Measurements from ENCODE around the gene MGAT4B.

The MGAT4B gene

GRCh38 chr5:179767496-179768100 is 39.1 kb downstream of the MGAT4B start:
- DNase-seq: no peak

GRCh38 chr5:179766726-179767455 is 39.8 kb downstream of the MGAT4B start:
- no peak for DNase-seq

GRCh38 chr5:179766021-179766725 is 40.5 kb downstream of the MGAT4B start:
- DNase-seq: no peak

GRCh38 chr5:179765400-179765799 is 41.3 kb downstream of the MGAT4B start:
- DNase-seq: no peak

- DNase-seq: no peak
These were observed 42.6 kb downstream of the MGAT4B start for GRCh38 chr5:179764056-179764455.

- no peak for DNase-seq
These were observed 43.3 kb downstream of the MGAT4B start for GRCh38 chr5:179763215-179763945.

- no peak for DNase-seq
These were observed 43.9 kb downstream of the MGAT4B start for GRCh38 chr5:179762781-179763176.

GRCh38 chr5:179762079-179762780 is 44.4 kb downstream of the MGAT4B start:
- no peak for DNase-seq

- DNase-seq: no peak
These were observed 46.8 kb downstream of the MGAT4B start for GRCh38 chr5:179759581-179760551.

GRCh38 chr5:179758955-179759354 is 47.7 kb downstream of the MGAT4B start:
- no peak for DNase-seq

GRCh38 chr5:179755022-179755421 is 51.6 kb downstream of the MGAT4B start:
- no peak for DNase-seq

- DNase-seq: no peak
These were observed 52.7 kb downstream of the MGAT4B start for GRCh38 chr5:179753971-179754370.

- DNase-seq: no peak
These were observed 56.7 kb downstream of the MGAT4B start for GRCh38 chr5:179749857-179750508.

- DNase-seq: no peak
These were observed 58.9 kb downstream of the MGAT4B start for GRCh38 chr5:179747811-179748210.
